Fibroblast of skin of right quadriceps (primary cell): ENCODE results near the gene MMP24.

Source experiments
- DNase-seq: peaks from one replicate; pipeline ENCODE4 v3.0.0-alpha.2; 2013

The MMP24 gene

DNA sequence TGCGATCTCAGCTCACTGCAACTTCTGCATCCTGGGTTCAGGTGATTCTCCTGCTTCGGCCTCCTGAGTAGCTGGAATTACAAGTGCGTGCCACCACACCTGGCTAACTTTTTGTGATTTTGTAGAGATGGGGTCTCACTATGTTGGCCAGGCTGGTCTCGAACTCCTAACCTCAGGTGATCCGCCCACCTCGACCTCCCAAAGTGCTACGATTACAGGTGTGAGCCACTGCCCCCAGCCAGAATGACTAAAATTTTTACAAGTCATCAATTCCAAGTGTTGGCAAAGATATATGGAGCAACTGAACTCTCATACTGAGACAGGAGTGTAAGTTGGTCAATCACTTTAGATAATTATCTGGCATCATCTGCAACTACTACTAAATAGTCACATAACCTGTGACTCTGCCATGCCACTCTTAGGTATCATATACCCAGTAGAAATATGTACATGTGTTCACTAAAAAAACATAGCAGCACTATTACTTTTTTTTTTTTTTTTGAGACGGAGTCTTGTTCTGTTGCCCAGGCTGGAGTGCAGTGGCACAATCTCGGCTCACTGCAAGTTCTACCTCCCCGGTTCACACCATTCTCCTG, 55.1 kb downstream of the MMP24 start:
- no peak for DNase-seq

DNA sequence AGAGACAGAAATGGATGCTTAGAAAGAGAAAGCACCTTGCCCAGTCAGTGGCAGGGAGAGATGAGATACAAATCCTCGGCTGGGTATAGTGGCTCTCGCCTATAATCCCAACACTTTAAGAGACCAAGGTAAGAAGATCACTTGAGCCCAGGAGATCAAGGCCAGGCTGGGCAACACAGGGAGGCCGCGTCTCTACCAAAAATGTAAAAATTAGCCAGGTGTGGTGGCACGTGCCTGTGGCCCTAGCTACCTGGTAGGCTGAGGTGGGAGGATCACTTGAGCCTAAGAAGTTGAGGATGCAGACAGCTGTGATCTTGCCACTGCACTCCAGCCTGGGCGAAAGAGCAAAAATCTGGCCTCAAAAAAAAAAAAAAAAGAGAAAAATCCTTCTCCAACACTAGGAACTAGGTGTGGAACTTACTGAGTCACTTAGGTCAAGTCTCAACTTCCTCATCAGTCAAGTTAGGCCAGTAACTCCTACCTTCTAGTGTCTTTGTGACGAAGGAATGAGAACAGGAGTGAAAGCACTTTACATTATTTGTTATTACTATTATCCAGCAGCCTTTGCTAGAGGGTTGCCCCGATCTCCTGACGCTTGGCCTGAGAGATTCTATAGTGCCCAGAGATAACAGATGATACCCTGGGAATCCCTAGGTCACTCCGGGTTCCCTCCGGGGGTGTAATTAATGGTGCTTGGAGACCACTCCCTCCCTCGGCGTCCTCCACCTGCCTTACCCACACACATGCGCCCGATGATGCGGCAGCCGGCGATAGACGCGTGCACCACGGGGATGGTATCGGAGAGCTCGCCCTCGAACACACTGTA, 57.2 kb downstream of the MMP24 start:
- DNase-seq = no peak

DNA sequence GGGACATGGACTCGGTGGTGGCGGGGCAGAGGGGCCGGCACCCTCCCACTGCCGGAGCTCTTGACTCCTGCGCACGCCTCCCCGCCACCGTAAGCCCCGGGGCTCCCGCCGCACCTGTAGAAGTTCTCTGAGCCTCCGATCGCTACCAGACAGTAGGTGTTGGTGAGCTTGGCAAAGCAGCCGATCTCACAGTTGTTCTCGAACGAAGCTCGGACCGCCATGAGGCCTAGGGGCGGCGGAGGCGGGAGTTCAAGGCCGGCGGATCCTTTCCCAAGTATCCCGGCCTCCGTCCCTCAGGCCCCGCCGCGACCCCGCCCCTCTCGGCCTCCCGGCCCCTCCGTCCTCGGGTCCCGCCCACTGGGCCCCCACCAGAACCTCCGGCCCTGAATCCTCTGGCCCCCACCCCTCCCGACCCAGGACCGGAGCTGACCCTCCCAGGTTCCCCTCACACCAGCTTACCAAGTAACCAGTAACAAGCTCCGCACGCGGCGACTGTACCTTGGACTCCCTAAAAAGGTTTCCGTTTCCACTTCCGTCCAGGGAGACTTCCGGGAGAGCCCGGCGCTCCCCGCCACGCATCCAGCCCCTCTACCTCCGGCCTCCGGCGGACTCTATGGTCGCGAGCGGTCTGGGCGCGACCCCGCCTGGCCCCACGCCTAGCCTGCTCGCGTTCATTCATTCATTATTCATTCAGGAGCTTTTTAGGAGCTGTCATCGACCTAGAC, 57.9 kb downstream of the MMP24 start, which contains the start of gene EIF6:
Gene EIF6 (minus strand): TSS at position 506 of the 725 bp plus-strand sequence. CDS start 285 bp downstream, at position 221.
- peak; percentile 90 for DNase-seq

DNA sequence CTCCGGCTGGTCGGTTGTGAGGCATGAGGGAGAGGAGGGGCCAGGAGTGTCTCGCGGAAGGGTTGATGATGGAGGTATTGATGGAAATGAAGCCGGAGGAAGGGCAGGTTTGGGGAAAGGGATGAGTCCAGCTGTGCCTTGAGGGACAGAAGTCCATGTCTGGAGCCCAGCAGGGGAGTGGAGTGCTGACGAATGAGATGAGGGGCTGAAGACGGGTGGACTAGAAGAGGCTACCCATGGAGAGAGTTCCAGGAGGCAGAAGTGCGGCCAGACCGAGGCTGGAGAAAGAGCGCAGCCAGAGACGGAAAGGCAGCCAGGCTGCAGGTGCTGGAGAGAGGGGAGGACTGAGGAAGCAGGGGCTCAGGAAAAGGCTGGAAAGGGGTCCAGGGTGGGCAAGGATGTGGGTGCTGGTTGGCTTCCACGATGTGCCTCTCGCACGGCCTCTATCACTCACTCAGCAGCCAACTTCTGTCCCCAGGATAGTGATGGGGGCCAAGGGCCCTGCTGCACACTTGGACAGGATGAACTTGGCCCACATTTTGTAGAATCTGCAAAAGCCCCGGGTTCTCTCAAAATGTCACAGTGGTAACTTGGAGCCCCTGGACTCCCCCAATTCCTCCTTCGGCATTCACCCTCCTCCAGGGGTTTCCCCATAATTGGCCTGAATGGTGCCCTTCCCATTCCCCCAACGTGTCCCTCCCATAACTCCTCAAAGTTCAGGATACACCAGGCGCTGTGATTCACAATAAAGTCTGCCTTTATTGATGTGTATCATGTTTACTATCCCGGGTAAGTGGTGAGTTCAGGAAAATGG, 58.7 kb downstream of the MMP24 start:
- DNase-seq = no peak

DNA sequence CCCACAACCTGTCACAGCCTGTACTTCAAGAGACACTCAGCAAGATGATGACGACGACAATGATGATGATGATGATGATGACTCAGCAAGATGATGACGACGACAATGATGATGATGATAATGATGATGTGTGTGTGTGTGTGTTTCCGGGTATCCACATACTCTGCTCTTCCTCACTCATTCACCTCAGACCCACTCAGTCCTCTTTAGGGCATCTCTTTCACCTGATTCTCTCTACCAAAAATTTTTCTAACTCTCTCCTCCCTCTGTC, 59.3 kb downstream of the MMP24 start:
- no peak for DNase-seq

DNA sequence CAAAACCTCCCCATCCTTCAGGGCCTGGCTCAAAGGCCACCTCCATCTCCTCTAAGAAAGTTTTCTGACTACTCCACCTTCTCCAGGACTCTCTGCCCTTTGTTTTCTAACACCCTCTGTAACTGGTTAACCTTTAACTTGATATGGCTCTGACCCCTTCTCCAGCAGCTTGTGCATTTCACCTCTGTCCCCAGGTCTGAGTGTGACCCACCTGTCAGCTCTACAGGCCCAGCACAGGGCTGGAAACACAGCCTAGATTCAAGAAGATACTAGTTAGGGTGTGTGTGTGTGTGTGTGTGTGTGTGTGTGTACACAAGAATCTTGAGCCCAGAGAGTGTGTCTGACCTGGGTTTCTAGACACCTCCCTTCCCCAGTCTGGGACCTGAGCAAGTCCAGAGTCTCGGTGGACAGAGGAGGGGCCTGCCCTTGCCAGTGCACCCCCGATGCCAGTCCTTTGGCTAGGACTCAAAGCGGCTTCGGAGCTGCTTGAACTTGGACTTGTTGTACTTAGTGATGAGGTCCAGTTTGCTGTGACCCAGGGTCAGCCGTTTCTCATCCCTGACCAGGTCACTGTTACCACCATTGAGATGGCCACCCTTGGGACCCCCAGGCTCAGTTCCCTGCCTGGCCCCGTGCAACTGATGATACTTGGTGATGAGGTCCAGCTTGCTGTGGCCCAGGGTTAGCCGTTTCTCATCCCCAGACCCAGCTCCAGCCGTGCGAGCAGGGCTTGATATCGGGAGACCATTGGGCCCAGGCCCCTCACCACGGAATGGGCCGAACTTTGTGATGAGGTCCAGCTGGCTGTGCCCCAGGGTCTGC, 59.8 kb downstream of the MMP24 start:
- no peak for DNase-seq

DNA sequence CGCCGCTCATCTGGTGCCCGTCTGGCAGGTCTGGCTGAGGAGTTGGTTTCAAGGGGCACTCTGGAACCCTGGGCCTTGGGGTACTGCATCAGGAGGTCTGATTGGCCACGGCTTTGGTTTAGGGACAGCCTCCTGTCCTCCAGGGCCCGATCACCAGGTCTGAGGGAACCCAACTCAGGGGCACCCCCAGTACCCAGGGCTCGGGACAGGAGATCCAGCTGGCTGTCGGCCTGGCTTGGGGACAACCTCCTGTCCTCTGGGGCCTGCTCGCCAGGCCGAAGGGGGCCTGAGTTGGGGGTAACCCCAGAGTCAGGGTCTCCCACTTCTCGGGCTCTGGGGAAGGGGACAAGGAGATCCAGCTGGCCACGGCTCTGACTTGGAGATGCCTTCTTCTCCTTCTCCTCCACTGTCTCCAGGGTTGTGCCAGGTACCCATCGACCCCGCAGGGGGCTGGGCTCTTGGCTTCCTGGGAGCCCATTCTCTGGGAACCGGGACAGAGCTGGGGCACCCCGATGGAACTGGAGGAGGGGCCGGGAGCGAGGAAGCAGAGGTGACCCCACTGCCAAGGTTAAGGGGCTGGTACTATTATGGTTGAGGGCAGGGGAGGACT, 60.5 kb downstream of the MMP24 start:
- no peak for DNase-seq

DNA sequence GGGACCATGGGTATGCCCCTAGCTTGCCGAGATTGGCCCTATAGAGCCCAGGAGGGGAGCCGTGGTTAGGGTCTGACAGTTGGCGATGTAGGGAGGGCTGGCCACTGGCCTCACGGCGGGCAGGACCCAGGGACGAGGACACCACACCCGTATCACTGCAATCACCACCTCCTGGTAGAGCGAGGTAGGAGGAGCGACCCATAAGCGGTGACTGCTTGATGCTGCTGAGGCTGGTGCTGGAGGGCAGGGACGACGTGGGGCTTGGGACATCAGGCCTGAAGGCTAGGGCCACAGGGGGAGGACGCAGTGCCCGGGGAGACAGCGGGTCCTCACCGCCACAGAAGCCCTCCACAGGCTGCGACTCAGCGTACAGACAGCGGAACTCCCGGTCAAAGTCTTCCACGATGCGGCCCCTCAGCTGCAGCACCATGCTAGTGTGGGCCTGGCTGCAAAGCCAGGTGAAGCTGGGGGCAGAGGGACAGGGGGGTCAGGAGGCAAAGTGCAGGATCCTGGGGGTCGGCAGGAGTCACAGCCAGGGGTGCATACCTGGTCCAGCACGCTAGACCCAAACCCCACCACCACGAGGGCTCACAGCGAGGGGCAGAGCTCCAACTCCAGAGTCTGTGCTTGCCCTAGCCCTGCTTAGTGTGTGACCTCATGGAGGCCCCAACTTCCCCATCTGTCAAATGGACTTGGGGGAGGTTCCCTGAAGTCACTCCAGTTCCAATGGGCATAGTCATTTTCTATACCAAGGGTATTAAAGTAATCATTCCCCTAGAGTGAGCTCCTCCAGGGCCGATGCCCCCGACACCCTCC, 61.2 kb downstream of the MMP24 start:
- DNase-seq = no peak

DNA sequence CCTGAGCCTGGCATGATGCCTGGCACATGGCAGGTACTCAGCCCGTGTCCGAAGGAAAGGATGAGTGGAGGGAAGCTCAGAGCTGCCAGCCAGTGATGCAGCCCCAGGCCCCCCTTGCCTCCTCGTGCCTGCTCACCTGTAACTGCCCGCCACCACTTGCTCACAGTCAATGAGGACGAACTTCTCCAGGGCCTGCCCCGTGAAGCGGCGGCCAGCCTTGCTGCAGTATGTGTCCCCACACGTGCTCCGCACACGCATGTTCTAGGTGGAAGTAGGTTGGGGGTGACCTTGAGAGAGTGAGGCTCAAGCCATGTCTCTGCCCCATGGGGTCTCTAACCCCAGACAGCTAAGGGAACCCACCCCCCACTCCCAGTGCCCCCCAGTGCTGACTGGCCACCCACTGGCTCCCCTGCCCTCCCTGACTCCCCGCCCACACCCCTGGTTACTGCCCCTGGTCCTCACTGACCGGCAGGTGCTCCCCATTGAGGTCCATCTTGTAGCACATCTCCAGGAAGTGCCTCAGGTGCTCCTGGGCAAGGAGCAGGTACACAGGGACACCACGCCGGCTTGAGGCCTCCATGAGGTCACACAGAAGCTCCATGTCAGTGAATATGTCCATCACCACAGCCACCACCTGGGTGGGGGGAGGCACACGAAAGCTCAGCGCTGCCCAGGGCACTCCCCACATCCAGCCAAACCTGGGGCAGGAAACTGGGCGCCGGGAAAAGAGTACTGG, 62.0 kb downstream of the MMP24 start:
- no peak for DNase-seq

DNA sequence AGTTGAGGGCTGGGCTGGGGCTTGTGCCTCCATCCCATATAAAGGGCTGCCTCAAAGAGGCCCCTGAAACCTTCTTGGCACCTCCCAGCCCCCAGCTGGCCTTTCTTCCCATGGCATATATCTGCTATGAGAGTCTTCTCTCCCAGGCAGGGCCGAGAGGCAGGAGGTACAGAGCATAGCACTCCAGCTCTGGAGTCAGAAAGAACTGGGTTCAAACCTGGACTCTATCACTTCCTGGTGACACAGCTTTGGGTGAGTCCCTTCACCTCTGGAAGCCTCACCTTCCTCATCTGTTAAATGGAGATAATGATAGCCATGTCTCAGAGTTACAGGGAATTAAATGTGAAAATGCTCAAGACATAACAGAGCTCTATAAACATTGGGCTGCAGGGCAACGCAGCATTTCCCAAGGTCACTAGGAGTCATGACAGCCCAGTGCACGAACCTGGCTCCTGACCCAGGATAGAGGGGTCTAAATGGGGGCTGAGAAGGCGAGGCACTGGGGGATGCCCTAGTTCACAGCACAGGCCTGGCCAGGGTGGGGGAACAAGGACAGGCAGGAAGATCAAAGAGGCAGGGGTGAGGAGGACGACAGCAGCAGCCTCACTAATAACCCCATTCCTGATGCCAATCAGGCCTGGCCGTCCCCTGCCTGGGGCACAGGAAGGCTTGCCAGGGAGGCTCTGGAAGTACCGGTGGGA, 63.8 kb downstream of the MMP24 start:
- no peak for DNase-seq

DNA sequence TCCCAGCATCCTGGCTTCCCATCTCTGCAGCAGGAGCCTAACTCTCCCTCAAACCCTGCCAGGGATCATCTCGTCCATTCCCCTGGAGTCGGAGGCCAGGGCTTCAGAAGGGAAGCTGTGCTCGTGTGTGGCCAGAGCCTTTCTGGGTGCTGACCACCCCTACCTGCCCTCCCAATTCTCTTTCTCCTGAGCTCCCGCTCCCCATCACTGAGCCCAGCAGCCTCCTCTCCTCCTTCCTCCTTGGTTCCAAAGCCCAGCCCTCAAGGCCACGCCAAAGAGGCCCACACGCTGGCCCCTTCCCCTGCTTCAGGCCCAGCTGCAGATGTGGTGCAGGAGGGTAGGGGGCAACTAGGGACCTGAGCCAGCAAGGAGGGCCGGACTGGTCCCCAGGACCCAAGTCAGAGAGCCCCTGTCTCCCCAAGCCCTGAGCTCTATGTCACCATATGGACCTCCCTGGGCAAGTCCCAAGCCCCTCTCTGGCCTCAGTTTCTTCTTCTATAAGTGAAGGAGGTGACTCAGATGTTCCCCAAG, 64.5 kb downstream of the MMP24 start:
- no peak for DNase-seq

DNA sequence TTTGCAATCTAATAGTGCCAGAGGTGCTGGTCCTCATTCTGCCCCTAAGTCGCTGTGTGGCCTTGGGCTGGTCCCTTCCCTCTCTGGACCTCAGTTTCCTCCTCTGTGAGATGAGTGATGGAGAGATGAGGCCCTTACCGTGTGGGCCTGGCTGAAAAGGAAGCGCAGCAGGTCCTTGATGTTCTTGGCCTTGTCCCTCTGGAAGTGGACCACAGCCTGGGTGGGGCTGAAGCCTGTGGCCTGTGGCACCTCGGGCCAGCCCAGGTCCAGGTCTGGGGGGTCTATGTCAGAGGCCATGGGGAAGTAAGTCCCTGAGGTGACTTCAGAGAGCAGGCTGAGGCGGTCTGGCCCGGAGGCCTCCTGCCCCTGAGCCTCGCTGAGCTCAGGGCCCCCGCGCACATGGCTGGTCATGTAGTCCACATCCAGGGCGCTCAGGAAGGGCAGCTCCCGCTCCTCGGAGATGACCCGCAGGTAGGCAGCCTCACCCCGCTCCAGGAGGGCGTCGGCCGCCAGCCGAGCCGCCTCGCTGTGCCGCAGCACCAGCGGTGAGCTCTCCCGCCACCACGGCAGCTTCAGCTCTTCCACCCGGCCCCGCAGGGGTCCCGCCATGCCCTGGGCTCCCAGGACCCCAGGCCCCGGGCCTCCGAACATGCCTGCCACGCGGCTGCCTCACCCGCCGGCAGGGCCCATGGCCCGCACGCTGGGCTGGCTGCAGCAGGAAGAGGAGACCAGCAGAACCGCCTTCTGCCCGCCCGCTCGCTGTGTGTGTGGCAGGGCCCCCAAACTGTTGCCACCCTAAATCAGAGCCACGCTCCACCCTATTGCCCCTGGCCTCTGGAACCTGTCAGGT, 65.4 kb downstream of the MMP24 start, which contains the start of gene FAM83C:
Gene FAM83C (minus strand): TSS at position 772 of the 850 bp plus-strand sequence. CDS start 121 bp downstream, at position 651.
- no peak for DNase-seq

DNA sequence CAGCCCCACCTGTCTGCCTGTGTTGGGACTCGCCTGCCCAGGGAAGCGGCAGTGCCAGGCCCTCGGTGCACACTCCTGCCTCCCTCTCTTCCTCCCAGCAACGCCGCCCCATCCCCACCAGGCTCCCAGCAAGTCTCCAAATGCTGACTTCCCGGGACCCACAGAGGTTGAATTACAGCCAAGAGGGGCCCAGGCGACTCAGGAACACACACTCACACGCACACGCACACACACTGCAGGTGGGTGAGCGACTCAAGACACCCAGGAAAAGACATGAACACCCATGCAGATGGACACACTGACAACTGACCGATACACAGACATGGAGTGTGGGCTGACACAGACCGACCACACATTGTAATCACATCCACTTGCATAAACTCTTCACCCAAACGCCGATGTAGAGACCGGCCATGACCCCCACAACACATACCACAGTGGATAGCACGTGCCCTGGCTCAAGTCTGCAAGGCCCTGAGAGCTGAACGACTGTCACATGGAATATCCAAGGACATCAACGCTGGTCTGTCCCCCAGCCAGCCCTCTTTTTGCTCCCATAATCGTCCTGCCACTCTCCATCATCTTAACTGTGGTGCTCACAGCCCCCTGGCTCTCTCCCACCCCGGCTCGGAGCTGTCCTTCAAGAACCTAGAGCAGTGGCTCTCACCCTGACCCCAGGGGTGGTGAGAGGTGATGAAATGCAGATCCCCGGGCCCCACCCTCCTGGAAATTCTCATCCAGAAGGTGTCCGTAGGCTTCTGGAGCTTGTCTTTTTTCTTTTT, 66.2 kb downstream of the MMP24 start:
- DNase-seq = no peak

DNA sequence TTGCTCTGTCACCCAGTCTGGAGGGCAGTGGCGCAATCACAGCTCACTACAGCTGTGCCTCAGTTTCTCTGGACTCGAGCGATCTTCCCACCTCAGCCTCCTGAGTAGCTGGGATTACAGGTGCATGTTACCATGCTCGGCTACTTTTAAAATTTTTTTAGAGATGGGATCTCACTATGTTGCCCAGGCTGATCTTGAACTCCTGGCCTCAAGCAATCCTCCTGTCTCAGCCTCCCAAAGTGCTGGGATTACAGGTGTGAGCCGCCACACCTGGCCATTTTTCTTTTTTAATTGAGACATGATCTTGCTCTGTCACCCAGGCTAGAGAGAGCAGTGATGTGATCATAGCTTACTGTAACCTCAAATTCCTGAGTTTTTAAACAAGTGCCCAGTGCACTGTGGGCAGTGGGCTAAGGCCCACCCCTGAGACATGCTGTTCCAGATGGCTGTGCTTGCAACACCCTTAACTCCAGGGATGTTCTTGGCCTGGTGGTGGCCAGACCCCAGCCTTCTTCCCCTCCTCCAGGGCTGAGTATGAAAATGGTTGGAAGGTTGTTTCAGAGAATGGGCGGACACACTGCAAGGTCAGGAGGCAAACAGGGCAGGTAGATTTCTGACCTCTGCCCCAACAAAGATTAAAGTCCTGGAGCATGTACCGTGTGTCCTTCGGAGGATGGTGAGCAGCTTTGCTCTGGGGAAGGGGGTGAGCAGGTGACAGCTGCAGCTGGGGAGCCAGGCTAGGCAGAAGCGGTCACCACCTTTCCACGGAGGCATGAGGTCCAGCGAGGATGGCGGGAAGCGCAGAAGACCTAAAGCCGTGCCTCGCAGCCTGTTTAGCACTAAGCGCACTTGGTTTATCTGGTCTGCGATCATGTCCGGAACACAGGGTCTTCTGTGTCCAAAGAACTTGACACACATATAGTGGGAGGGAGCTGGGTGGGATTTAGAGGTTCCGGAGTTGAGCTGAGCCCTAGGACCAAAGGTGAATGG, 67.1 kb downstream of the MMP24 start:
- DNase-seq = no peak

DNA sequence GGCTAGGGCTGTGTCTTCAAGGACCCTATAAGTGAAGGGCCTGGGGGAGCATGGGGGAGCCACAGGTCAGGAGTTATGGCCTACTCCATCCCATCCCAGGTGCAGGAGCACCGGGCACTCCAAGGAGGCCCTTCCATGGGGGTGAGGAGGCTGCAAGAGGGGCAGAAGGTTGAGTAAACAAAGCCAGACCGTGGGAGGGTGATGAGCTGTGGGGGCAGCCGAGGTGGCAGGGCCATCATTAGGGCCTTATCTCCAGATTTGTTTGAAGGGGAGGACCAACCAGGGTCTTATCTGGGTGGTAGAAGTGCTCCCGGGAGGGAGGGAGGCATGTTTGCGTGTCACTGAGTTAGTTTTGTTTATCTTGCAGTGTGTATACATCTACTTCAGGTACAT, 67.8 kb downstream of the MMP24 start:
- DNase-seq = no peak

DNA sequence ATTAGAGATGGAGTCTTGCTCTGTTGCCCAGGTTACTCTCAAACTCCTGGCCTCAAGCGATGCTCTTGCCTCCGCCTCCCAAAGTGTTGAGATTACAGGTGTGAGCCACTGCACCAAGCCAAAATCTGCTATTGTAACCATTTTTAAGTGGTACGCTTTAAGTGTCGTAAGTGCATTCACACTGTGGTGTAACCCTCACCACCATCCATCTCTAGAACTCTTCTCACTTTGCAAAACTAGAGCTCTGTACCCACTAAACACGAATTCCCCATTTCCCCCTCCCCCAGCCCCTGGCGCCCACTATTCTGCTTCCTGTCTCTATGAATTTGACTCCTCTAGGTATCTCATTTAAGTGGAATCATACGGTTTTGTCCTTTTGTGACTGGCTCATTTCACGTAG, 68.6 kb downstream of the MMP24 start:
- DNase-seq = no peak
